Activated CD4-positive, alpha-beta T cell treated with anti-CD3 and anti-CD28 coated beads for 48 hours (primary cell): Measurements from ENCODE around the gene CASTOR1.

Experiments
- DNase-seq: peaks from one replicate; pipeline ENCODE4 v3.0.0-alpha.2; 2020

Gene CASTOR1

DNA sequence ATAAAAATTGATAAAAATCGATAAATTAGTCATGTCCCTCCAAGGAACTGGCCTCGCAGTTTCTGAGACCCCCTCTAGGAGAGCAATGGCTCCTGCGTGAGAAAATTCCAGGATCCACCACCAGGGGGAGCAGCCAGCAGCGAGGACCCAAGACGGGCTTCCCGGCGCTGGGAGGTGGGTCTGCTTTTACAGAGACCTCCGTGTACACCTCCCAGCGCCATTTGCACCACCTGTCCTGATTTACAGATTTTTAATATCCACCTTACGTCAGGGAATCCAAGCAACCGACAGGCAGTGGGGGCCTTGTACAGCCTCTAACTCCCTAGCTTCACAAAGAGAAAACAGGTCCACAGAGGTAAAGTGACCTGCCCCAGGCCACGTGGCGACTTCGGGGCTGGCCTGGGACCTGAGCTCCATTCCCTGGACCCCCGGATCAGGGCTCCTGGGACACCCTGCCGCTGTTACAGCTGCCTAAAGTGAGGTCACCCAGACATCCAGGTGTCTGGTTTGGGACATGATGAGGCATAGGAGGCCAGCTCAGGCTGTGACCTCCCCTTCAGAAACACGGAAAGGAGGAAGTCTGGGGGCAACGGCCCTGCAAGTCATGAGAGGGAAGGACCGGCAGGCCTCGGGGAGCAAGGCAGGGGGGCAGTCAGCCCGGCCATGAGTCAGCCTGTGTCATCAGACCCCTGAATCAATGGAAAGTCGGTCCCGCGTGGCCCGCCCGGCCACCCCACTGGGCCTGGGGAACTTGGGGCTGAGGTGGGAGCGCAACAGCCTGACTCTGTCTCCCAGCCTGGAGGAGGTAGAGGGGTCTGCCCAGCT is 26.2 kb downstream of the CASTOR1 start:
- peak; percentile 88 for DNase-seq

DNA sequence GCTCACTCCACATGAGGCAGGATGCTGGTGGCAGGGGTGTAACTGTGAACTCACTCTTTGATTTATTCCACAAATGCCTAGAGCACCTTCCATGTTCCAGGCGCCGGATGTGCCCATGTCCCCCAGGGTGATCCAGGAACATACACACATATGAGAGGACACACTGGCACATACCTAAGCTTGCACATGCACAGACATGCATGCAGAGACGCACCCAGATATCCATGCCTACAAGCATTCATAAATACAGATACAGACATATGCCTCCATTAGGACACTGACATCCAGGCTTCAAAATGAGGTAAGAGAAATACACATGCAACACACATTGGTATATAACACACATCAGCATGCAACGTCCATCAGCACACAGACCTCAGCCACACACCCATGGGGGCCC is 27.2 kb downstream of the CASTOR1 start:
- no peak for DNase-seq

DNA sequence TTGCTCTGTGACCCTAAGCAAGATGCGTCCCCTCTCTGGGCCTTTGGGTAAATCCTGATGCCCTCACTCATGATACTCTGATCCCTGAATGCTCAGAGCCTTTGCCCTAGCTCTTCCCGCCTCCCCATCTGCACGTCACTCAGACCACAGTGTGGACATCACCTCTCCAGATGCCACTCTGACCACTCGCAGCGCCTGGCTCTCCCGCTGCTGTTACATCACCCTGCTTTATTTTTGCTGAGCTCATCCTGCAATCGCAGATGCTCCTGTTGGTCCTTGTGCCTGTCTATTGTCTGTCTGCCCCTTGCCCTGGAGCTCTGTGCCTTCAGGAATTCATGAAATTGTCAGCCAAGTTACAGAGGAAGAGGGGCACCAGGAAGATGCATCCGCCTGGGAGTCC is 28.2 kb downstream of the CASTOR1 start:
- DNase-seq = no peak

DNA sequence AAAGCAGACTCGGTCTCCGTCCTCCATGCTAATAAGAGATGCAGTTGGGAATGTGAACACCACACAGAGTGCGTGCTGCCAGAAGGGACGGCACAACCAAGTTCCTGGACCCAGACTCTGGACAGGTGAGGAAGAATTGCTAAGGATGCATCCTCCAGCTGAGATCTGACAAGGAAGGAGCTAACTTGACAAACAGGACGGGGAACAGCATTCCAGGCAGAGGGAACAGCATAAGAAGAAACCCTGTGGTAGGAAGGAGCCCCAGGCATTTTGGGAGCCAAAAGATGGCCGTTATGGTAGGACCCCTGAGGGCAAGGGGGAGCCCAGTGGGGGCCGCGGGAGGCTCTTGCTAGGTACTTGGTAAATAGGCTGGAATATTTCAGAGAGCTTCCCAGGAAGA is 28.6 kb downstream of the CASTOR1 start:
- no peak for DNase-seq

DNA sequence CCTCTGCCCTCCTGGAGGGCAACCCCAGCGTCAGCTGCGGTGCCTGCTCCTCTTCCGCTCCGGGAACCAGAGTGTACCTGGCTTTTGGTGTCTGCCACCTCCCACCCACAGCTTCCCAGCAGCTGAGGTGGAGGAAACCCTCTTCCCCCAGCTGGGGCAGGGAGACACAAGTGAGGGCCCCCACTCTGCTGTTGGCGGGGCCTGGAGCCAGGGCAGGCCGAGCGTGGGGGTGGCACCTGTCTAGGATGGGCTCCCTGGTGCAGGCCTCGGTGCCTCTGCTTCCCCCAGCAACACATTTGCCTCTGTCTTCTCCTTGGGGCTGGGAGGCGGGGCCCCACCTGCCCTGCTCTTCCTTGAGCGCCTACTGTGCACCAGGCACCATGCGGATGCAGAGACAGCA is 29.0 kb downstream of the CASTOR1 start:
- no peak for DNase-seq

DNA sequence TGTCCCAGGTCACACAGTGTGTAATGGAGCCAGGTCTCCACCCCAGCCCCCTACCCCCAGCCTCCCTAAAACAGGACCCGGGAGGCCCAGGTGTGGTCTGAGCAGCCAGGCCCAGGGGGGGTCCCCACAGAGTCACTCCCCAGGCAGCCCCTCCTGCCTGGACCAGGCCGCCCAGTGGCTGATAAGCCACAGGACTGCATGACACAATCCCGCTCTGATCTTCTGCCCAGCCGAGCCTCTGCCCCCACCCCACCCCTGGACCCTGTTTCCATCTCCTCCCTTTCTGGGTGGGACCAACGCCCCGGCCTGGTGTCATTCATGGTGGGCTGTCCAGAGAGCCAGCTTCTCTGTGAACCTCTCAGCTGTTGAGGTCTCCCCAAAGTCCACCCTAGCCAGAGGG is 35.0 kb downstream of the CASTOR1 start:
- no peak for DNase-seq

DNA sequence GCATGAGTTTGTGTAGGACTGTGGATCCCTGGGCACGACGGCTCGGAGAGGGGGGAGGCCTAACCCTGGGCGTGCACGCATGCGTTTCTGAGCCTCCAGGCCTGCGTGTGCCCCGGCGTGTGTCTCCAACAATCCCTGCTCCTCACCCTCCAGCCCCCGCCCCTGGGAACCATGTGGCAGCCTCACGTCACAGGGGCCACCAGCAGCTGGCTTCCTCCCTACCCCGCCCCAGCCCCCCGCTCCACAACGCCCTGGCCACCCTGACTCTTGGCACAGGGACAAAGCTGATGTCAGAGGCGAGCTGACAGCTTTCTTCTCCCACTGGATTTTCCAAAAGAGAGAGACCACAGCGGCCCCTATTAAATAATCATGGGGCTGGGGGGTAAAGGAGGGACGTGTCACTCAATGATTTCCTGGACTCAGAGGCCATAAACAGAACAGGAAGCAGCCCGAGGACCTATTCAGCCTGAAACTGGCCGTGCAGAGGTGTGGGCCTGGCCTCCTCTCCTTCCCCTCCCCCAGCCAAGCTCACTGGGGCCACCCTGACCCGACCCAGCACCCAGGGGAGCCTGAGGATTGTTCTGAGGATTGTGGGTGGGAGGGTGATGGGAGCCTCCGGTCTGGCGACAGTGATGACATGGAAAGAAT is 36.0 kb downstream of the CASTOR1 start:
- DNase-seq = no peak

DNA sequence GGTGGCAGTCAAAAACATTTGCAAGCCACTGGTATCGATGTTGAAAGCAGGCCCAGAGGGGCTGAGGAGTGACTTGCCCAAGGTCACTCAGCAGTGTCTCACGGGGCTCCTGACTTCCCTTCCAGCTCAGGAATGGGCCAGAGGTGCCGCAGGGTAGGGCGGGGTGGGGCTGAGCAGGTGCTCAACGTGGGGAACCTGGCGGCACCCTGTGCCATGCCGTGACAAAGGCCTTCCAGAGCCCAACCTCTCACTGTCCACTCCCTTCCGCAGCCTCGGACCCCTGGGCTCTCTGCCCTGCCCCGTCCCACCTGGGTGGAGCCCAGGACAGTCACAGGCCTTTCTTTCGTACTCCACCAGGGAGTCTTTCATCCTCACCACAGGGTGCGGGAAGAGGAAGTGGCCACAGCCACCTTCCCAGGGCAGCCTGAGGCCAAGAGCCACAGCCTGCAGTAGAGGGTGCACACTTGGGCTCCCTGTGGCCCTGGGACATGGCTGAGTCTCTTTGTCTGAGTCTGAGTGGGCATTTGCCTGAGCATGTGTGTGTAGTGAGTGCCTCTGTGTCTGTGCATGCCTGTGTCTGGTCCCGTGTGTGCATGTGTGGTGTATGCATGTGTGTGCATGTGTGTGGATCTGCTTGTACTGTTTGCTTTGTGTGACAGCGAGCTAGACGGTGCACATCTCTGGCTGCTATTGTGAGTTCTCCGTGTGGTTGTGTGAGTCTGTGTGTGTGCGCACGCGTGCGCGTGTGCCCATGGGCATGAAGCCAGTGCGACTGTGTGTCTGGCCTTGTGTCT is 36.7 kb downstream of the CASTOR1 start:
- no peak for DNase-seq

DNA sequence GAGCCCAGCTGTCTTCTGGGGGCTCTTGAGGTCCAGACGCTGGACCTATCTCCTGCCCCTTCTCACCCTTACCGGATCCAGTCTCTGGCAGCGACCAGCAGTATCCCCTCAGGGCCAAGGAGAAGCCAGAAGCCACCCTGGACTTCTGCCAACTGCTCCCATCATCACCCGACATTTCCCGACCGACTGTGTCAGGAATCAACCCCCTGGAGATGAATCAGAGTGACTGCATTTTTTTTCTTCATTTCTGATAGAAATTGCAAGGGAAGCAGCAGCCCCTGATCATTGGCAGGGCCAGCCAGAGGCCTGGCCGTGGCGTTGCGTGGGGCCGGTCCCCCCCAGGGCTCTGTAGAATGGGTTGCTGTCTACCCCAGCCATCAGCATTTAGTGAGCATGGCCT is 37.6 kb downstream of the CASTOR1 start:
- no peak for DNase-seq

DNA sequence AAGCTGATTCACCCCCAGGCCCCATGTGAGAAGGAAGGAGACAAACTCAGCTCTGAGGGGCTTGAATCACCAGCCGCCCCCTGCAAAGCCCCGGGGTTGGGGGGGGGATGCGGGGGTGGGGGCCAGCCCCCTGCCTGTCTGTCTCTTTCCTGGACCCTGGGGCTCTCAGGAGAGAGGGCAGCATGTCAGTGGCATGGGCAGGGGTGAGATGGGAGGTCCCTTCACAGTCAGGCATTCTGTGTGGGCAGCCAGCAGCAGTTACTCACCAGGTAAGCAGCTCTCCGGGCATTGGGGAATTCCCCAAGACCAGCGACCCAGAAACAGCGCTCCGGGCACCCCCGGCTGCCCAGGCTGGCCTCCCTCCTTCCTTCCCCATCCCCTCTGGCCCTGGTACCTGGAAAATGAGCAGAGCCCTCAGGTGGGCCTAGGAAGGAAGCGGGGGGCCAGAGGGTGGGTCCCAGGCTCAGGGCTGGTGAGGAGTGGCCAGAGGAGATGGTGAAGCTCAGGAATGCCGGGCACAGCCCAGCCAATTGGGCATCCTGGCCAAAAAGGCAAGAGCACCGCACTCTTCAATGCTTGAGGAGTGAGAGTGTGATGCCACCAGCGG is 38.5 kb downstream of the CASTOR1 start:
- peak; percentile 69 for DNase-seq

DNA sequence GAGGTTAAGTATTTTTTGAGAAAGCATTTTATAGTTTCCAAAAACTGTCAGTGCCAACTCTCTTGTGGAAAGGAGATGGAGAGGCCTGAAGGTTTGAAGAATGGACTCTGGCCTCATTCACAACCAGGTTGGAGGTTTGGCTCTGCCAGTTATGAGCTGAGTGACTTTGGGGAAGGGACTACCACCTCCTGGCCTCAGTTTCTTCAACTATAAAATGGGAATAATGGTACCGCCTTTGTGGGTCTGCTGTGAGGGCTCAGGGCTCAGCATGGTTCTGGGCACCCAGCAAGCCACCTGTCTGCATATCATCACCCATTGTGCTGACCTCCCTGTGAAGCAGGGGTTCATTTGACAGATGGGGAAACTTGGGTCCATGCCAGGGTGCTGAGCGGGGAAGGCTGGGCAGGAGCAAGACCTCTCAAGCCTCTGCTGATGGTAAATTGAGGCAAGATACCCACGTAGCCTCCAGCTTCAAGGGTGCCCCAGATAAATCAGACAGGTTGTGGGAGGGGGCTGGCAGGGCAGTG is 39.2 kb downstream of the CASTOR1 start:
- DNase-seq = no peak

DNA sequence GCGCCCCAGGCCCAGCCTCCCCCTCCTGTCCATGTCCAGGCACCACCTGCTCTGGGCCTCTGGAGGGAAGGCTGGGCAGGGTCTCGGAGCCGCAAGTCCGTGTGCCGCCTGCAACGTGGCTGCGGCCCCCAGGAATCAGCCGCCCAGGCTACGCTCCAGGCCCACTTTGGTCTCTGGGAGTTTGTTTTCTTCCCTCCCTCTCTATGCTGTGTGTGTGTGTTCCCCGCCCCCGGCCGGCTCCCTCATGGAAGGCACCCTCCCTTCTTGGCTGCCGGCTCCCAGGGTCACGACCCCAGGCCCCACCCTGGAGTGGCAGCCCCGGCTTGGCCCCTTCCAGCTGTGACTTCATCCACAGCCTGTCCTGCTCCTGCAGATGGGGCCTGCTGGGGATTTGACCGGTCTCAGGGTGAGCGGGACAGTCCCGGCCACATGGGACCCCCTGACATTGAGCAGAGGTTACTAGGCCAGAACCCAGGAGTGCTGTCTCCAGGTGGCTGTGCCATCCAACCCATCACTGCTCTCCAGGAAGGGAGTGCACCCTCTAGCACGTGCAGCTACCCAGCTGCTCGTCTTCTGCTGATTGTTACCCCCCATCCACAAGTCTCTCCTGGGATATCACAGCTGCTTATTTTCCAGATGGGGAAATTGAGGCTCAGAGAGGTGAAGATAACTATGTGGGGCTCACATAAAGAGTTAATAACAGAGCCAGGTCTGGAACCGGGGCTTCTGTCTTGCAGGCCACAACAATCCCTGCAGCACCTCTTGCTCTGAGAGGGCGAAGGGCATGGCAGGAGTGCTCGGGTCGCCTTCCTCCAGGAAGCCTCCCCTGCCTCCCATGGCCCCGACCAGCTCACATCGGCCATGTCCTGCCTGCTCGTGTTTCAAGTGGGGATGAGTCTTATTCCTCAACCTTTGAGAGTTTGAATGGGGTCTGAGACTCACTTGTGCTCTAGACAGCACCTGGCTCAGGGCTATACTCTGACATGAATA is 40.0 kb downstream of the CASTOR1 start:
- DNase-seq = no peak

DNA sequence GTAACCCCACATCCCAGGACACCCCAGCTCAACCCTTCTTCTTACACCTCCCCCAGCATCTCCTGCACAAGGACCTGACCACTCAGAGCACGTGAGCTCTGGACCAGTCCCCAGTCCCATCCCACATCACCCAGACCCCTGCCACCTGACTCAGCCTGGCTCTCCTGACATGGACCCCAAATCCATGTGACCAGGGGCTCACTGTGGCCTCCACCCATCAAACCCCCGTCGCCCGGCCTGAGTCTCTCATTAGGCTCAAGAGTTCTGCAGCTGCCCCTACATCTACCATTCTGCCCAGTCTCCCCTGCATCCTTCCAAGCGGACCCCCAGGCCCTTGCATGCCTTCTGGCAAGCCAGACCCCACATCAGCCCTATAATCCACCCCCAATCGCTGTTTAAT is 40.8 kb downstream of the CASTOR1 start:
- no peak for DNase-seq

DNA sequence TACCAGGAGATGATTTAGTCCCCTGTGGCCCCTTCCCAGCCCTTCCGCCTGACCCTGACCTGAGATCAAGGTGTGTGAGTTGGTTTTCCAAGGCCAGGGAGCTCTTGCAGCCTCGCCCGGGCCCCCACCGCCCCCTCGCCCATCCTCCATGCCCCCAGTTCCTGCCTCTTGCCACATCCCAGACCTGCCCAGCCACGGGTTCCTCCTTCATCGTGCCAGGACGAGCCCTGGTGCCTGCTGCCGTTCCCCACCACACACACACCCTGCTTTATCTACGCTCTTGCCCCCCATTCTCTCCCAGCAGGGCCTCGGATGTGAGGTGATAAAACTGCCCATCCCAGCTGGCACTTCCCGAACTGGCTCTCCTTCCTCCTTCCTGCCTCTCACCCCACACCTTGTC is 41.3 kb downstream of the CASTOR1 start:
- no peak for DNase-seq

DNA sequence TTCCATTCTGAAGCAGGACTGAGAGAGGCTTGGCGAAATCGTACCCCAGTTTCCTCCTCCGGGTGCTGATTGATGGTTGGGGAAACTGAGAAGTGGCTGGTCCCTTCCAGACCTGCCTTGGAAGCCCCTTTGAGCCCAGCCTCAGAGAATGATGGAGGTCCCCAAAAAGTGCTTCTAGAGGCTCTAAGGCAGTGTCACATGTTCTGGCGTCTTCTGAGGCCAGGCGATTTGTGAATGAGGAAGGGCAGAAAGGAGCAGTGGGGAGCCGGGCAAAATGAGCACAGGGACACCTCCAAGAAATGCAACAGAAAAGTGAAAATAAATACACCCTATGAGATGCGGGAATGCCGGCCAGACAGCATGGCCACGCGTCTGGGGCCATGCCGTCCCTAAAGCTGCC is 41.7 kb downstream of the CASTOR1 start:
- no peak for DNase-seq

DNA sequence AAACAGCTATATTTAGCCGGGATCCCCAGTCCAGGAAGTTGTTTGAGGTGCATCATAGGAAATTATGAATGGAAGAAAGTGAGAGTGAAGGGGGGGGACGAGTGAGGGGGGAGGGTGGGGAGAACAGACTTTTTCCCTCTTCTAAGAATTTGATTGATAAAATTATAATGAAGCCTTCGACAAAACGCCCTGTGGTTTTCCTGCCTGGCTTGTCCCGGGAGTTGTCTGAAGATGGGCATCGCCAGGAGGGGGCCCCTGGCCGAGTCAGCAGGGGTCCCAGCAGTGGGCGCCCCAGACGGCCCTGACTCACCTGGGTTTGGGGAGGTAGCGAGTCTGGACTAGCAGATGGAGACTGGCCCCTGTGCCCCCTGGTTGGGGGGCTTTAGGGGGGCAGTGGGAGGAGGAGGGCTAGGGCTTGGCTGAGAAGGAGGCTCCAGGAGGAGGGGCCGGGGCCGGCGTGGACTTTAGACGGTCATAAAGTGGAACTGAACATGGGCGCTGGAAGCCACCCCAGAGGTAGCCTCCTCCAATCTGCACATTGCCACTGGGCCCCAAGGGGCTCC is 42.4 kb downstream of the CASTOR1 start:
- no peak for DNase-seq

DNA sequence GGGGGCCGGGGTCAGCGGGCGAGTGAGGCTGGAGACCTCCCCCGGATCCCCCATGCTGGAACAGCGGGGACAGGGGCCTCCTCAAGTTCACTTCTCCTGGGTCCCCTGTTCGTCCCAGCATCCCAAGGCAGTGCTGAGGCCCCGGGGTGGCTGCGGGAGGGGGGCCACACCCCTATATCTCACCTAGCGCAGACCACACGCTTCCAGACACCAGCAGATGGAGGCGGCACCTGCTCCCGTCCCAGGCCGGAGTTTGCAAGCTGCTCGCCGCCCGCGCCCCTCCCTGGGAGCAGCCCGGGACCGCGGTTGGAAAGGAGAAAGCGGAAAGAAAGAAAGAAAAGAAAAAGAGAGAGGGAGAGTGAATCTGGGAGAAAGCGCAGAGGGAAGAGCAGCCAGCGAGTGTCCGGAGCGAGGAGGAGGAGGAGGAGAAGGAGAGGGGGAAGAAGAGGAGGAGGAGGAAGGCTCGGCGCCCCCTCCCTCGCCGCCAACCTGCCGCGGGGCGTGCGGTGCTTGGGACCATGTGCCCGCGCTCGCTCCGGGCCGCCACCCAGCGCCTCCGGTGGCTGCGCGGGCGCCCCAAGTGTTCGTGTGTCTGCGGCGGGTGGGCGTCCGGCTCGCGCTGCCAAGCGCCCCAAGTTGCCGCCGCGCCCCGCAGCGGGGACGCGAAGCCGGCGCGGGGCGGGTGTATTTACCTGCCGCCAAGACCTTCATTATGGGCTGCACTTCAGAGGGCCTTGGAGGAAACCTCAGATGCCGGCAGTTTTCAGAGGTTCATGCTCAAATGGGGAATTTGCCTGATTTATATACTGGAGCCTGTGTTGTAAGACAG is 43.1 kb downstream of the CASTOR1 start, which contains the start of gene LIF:
Gene LIF, minus strand, starts transcription at position 775 of the 829 bp plus-strand sequence. Its CDS starts 64 bp downstream, at position 711.
- peak; percentile 75 for DNase-seq

DNA sequence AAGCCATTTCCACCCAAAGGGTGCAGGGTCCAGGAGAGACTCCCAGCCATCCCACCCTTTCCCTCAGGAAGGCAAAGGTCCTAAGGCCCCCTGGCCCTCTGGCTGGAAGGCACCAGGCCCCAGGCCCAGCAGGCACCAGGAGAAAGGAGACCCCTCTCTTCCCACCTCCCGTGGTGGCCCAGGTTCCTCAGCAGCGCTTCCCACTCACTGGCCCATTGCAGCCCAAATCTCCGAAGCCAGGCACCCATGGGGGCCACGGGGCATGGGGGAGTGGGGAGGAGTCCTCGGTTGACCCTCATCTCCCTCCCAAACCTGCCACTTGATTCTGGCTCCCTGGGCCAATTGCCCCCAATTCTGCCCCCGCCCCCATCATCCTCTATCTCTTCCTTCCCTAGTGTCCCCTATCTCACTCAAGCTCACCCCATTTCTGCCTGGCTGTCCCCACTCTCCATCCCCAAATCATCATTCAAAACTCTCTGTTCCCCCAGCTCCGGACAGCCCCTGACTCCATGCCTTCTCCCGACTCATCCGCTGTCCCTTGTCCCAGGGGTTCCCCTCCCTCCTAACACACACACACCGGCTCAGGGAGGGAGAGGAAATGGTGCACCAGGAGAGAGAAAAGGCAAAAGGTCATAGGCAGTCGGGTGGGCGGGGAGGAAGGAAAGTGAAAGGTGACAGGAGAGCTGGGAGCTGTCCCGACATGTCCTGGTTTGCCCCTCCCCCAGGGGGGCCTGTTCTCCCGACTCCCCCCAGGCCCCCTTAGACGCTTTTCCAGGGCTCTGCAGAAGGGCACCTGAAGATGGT is 43.9 kb downstream of the CASTOR1 start:
- DNase-seq = peak; percentile 49

DNA sequence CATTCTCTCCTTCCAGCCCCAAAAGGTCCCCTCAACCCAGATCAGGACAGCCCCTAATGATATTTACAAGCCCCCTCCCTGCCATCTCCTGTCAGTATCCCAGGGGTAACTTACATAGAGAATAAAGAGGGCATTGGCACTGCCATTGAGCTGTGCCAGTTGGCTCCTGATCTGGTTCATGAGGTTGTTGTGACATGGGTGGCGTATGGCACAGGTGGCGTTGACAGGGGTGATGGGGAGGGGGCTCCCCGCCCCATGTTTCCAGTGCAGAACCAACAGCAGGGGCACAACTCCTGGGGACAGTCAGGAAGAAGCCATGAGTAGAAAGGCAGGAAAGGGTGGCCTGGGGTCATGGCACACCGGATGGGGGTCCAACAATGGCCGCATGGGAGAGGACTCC is 44.7 kb downstream of the CASTOR1 start:
- DNase-seq = no peak

DNA sequence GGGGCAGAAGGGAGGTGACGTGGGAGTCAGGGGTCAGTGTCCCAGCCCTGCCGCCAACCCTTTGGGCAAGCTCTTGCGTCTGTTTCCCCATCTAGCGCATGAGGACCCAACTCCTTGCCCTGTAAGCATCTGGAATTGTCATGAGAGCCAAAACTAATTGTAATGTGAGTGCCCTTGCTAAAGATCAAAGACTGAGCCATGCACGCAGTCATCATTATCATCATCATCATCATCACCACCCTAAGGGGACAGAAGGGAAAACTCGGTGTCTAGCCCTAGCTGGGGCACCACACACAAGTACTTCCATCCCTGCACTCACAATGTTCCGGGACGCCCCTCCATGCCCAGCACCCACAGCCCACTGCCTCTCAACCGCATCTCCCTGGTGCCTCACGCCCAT is 45.2 kb downstream of the CASTOR1 start:
- no peak for DNase-seq
